Measurements from ENCODE around the gene RAET1G.
"Not testable (repeated sequence)": the region's sequence is repeated elsewhere in the genome, so short reads cannot be mapped to it uniquely, and the experiment has no call there.

RAET1G gene

GRCh38 chr6:149953390-149953789 is 30.5 kb upstream of the RAET1G start:
- DNase-seq = not testable (repeated sequence)

GRCh38 chr6:149951626-149952025 is 28.7 kb upstream of the RAET1G start:
- DNase-seq = no peak

DNA sequence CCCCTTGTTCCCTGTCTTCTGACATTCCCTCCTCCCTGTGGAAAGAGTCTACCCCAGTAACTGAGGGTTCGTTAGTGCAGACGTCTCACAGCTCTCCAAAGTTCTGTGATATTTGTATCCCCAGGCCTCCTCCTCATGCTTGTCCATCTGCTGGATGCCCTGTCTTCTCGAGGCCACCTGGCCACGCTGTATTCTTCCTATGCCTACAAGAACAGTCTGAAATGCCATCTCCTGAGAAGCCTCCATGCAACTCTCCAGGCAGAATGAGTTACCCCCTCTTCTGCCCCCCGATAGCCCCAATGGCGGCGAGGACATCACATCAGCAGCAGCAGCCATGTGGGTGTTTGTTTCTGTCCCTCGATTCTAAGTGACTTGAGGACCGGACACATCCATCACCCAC is 28.2 kb upstream of the RAET1G start:
- DNase-seq = no peak

DNA sequence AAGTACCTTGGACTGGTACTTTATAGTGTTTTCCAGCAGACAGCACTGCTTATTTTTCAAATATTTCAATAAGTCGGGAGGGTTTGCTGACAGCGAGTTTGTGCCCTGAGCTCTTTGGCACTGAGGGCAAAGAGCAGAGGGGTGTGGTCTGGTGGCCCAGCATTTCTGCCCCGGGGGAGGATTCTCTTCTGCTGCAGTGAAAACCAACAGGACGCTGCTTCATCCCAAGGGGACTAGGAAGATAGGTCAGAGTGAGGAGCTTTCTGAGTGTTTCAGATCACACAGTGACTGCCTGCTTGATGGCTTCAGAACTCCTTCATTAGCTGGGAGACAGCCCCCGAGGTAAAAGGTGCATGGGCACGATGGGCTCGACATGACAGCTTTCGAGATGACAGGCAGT is 27.5 kb upstream of the RAET1G start:
- DNase-seq = no peak

GRCh38 chr6:149948616-149949015 is 25.7 kb upstream of the RAET1G start:
- no peak for DNase-seq

DNA sequence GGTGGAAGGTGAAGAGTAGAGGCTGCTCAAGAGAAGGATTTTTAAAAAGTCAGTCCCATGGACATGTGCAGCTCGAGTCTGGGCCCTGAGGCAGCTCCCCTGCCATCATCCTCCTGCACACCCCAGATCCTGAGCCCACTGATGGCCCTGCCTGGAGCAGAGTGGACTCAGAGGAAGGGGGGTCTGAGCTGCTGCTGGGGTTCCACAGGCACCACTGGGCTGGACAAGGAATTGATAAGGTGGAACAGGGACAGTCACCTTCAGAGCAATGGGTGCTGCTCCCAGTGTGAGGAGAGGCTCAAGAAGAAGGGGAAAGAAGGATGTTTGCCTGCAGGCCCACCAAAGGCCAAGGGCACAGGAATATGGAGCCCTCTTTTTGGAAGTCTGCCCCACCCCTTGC is 25.1 kb upstream of the RAET1G start:
- DNase-seq = no peak

- not testable (repeated sequence) for DNase-seq
Observed at GRCh38 chr6:149947533-149947932, 24.6 kb upstream of the RAET1G start.

DNA sequence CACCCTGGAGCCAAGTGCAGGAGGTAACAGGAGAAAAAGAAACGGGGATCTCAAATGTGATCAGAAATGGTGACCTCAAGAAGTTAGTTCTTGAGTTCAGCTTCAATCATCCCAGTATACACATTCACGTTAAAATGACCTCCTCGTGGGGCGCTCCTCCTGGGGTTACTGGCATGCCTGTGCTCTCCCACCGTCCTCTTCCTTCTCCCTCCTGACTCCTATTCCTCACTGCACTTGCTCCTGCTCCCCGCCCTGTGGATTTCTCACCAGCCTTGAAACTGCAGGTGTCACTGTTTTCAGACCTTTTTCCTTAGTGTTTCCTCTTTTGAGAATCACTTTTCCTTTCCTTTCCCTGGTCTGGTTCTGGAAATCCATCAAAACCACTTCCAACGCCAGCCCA is 23.7 kb upstream of the RAET1G start:
- not testable (repeated sequence) for DNase-seq

DNA sequence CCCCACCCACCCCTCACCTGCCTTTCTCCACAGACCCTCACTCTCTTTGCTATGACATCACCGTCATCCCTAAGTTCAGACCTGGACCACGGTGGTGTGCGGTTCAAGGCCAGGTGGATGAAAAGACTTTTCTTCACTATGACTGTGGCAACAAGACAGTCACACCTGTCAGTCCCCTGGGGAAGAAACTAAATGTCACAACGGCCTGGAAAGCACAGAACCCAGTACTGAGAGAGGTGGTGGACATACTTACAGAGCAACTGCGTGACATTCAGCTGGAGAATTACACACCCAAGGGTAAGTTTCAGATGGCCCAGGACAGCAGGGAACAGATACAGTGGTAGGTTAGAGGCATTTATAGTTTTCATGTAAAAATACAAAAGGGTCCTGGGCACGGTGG is 22.4 kb upstream of the RAET1G start:
- not testable (repeated sequence) for DNase-seq

DNA sequence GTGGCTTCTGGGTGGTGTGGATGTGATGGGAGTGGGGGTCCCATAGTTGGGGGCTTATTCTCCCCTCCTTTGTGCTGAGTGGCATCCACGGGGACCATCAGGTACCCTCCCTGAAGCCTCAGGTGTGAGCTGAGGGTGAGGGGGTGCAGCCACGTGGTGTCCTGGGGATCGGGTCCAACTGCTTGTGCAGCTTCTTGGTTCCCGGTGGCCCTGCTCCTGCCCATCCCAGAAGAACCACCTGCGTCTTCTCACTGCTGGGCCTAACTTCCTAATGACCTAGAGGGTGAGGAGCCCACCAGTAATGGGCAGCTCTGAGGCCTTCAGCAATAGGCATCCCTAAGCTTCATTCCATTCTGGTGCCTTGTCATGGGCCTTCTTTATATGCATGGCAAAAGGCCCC is 20.4 kb upstream of the RAET1G start:
- not testable (repeated sequence) for DNase-seq

DNA sequence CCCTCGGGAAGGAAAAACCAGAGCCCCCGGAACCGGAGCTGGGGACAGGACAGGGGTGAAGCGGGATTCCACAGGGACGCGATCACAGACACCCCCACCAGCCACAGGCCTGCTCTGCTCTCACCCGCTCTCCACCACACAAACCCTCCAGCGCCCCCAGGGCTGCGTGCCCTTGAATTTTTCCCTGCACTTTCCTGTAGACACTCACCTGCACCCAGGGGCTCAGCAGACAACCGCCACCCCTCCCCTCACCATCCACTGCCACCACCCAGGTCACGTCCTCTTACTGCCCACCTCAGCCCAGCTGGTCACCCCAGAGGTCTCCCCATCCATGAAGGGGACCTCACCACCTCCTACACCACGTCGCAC is 19.5 kb upstream of the RAET1G start:
- DNase-seq = no peak

GRCh38 chr6:149941583-149942460 is 18.9 kb upstream of the RAET1G start, which contains the start of gene ULBP2:
Gene ULBP2 (plus strand): TSS chr6:149942014. CDS start chr6:149942073, 59 bp downstream.
- peak; percentile 88 for DNase-seq

- DNase-seq = no peak
Observed at GRCh38 chr6:149940672-149940982, 17.7 kb upstream of the RAET1G start.

GRCh38 chr6:149939909-149940671 is 17.2 kb upstream of the RAET1G start:
- DNase-seq = no peak

- DNase-seq = no peak
Observed at GRCh38 chr6:149939356-149939648, 16.4 kb upstream of the RAET1G start.

DNA sequence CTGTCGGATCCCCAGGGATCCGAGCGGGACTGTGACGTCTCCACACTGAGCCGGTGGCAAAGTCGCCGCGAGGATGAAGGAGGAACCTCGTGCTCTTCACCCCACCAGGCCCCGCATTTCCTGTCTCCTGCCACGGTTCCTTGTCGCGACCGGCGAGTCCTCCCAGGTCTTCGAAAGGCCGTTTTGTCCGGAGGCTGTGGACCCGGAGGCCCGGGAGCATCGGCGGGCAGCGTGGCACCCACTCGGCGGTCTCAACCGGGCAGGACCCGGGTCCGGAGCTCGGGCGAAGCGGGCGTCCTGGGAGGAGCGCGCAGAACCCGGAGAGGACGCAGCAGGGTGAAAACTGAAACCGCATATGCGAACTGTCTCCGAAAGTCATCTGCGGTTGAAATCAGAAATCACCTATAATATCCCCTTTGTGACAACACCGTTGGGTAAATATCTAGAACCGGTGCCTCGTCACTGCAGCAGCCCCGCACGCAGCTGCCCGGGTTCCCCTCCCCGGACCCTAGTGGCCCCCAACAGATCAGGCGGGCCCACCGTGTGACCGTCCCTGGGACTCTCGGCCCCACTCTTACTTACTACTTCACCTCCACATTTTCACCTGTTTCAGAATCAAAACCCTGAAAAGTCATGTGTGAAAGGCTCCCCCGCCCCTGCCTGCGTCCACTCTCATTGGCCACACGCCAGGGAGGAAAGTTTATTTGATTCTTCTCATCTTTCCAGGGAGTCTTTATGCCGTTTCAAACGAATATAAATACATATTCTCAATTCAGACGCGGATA is 15.8 kb upstream of the RAET1G start:
- peak; percentile 43 for DNase-seq

GRCh38 chr6:149938013-149938570 is 15.2 kb upstream of the RAET1G start:
- not testable (repeated sequence) for DNase-seq

- DNase-seq = no peak
Observed at GRCh38 chr6:149936743-149937142, 13.8 kb upstream of the RAET1G start.

- no peak for DNase-seq
Observed at GRCh38 chr6:149935668-149936067, 12.7 kb upstream of the RAET1G start.

- DNase-seq = no peak
Observed at GRCh38 chr6:149935246-149935645, 12.3 kb upstream of the RAET1G start.

- DNase-seq = peak; percentile 78
Observed at GRCh38 chr6:149934249-149935156, 11.6 kb upstream of the RAET1G start.

GRCh38 chr6:149933461-149933860 is 10.5 kb upstream of the RAET1G start:
- DNase-seq = peak; percentile 16
